Mucosa of descending colon (tissue), 3 donors: ENCODE measurements around the gene FAM234A. TPM values are rescaled to one million over a fixed set of nuclear protein-coding genes. Genes with fewer than 3 reads are reported as not detected.

Experiments used
- ATAC-seq: fragments of 200-7000 bp; cut with Tn5 transposase; one replicate; pipeline ENCODE4 v1.9.1; 2020; ENCODE audit warnings: mild to moderate bottlenecking, moderate library complexity
- DNase-seq, 3 donors: peaks; one replicate each; pipeline ENCODE4 v3.0.0-alpha.2; 2020
- H3K36me3 ChIP-seq: fragments of 200-600 bp; one replicate; pipeline ENCODE4 v1.8.0; 2021; ENCODE audit warnings: low read depth, mild to moderate bottlenecking
- H3K4me1 ChIP-seq: fragments of 200-600 bp; one replicate; pipeline ENCODE4 v1.8.0; 2021; ENCODE audit warnings: low read depth, mild to moderate bottlenecking
- H3K4me3 ChIP-seq: fragments of 200-600 bp; one replicate; pipeline ENCODE4 v1.8.0; 2021; ENCODE audit warnings: mild to moderate bottlenecking
- H3K9me3 ChIP-seq: fragments of 200-600 bp; one replicate; pipeline ENCODE4 v1.8.0; 2021; ENCODE audit warnings: mild to moderate bottlenecking
- intact Hi-C, 2 donors: fragments of 100-400 bp; cut with DNase I in 1 of 2; cut with micrococcal nuclease in 1 of 2; formaldehyde crosslinking; loops; one replicate each; pipeline versions ENCODE4 v1.11.0 to v1.11.1; 2022; cut with DNase I, micrococcal nuclease
- total RNA-seq, 3 donors: library from RNA; stranded (reverse); fragmentation: NEBNext Ultra II Directional in 2 of 3; extraction: Animal tissue kit (Norgen Biotek cat#: 25700) in 2 of 3; gene quantifications; one replicate each; pipeline versions ENCODE4 v1.2.1 to v1.2.4, GENCODE V29; 2021 to 2023
- TF ChIP-seq, protein P1 (sequence below): fragments of 200-600 bp; IDR thresholded peaks from one replicate; pipeline ENCODE4 v1.8.0; 2022; ENCODE audit warnings: antibody characterized with exemption, mild to moderate bottlenecking
- donor health status: DM: no; HTN: no; CAD: no; lungs with moderate emphysema.
- donor health status: DM: no; HTN: no; CAD: no.
- donor health status: DM: no; HTN: yes; CAD: no.

The FAM234A gene
- total RNA-seq, 3 donors from 2014 or later, result 87.1 to 129 (median 99.1) TPM

DNA sequence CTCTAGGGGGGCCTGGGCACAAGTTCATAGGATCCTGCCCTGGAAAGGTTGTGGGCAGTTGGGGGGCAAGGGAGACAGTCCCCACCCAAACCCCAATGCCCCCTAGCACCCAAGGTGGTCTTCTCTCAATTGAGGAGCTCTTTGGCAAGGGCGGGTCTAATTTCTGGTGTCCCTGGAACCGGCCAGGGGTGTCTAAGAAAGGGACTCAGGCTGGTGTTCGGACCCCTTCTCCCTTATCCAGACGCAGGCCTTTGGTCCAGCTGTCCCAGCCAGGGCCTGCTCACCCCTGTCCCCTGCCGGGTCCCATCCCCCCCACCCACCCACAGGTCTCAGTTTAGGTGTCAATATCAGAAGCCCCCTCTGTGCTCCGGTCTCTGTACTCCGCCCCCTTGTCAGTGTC lies 44.9 kb downstream of the FAM234A start:
- Histone ChIP-seq H3K9me3 (no peaks in the 10 kb centered on the region), H3K4me3 (no peak overlapping the region), H3K36me3 (no peaks in the 10 kb centered on the region), H3K4me1 (peaks cover 23% of the 10 kb centered on the region)
- TF ChIP-seq, protein P1, sequence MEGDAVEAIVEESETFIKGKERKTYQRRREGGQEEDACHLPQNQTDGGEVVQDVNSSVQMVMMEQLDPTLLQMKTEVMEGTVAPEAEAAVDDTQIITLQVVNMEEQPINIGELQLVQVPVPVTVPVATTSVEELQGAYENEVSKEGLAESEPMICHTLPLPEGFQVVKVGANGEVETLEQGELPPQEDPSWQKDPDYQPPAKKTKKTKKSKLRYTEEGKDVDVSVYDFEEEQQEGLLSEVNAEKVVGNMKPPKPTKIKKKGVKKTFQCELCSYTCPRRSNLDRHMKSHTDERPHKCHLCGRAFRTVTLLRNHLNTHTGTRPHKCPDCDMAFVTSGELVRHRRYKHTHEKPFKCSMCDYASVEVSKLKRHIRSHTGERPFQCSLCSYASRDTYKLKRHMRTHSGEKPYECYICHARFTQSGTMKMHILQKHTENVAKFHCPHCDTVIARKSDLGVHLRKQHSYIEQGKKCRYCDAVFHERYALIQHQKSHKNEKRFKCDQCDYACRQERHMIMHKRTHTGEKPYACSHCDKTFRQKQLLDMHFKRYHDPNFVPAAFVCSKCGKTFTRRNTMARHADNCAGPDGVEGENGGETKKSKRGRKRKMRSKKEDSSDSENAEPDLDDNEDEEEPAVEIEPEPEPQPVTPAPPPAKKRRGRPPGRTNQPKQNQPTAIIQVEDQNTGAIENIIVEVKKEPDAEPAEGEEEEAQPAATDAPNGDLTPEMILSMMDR, result no peak
- no peak for ATAC-seq
- DNase-seq, result no peak
- intact Hi-C loops, result no loop called here

DNA sequence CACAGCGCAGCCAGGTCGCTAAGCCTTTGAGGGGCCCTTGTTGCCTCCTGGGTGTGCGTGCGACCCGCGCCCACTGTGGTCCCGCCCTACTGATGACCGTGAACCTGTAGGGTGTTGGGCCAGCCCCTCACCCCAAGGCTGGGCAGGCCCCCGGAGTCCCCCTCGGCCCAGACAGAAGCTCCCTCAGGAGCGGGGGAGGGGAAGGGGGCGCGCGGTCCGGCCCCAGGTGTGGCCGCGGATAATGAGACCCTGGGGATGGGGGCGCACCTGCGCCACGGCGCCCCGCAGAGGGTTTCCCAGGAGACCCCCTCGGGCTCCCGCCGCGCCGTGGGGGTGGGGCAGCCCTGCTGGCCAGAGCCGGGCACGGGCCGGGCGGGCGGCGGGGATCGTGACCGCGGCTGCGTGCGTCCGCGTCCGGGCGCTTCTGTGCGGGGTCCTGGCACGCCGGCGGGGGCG lies 45.4 kb downstream of the FAM234A start:
- ATAC-seq, result no peak
- H3K9me3 ChIP-seq, result no peaks in the 10 kb centered on the region
- no peaks in the 10 kb centered on the region for H3K36me3 ChIP-seq
- TF ChIP-seq, protein P1, result no peak
- H3K4me3 ChIP-seq, result no peak overlapping the region
- intact Hi-C loops, result no loop called here
- DNase-seq, result peak in 1 of 3 donors; percentile 44
- H3K4me1 ChIP-seq, result peaks cover 20% of the 10 kb centered on the region

DNA sequence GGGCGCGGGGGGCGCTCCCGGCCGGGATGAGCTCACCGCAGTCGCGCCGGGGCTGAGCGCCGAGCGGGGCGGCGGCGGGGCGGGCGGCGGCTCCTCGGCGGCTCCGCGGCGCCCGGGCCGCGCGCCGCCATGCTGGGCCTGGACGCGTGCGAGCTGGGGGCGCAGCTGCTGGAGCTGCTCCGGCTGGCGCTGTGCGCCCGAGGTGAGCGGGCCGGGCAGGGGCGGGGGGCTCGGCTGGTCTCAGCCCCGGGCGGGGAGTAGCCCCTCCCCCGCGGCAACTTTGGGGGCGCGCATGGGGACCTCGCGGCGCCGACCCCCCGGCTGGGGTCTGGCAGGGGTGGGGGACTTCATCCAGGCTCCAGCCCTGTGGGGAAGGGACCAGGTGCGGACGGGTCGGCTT lies 45.9 kb downstream of the FAM234A start, which contains the start of gene ARHGDIG:
ARHGDIG (plus strand) TSS at position 40 of the 400 bp plus-strand sequence; CDS start at position 130, 90 bp downstream.
- no peak for ATAC-seq
- no peak within 1 kb of the TSS for H3K4me3 ChIP-seq

DNA sequence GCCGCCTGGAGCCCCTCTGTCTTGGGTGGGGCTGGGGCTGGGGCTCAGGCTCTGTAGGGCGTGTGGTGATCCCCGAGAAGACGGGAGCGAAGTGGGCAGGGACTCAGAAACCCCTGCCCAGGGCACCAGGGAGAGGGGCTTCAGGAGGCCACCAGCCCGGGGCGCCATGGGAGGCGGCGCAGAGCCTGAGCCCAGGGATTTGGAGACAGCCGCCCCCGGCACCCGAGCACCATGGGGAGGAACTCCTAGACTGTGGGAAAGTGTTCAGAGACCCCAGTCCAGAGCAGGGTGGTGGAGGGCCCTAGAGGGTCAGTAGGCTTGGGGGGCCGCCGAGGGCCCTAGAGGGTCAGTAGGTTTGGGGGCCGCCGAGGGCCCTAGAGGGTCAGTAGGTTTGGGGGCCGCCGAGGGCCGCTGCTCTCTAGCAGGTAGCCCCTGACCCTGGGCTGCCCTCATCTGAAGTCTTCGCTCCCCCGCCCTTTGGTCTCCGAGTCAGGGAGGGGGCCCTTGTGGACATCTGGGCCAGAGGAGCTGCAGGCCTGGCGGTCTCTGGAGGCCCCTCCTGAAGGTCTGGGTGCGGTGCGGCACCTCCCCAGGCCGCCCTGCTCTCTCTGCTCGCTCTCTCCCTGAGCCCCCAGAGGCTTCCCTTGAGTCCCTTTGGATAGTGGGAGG lies 46.5 kb downstream of the FAM234A start:
- no peaks in the 10 kb centered on the region for H3K36me3 ChIP-seq
- ATAC-seq, result no peak
- intact Hi-C loops, result no loop called here
- H3K9me3 ChIP-seq, result no peaks in the 10 kb centered on the region
- peaks cover 17% of the 10 kb centered on the region for H3K4me1 ChIP-seq
- H3K4me3 ChIP-seq, result no peak overlapping the region
- peak in 1 of 3 donors; percentile 37 for DNase-seq
- TF ChIP-seq, protein P1, result no peak

More for the DNA sequence above, 45.9 kb downstream of the FAM234A start, which contains the start of gene ARHGDIG:
- TF ChIP-seq, protein P1, result no peak
- intact Hi-C loops, result no loop called here
- DNase-seq, result peak in 1 of 3 donors; percentile 38
- Histone ChIP-seq H3K9me3 (no peaks in the 10 kb centered on the region), H3K4me1 (peaks cover 17% of the 10 kb centered on the region), H3K36me3 (no peaks in the 10 kb centered on the region)

DNA sequence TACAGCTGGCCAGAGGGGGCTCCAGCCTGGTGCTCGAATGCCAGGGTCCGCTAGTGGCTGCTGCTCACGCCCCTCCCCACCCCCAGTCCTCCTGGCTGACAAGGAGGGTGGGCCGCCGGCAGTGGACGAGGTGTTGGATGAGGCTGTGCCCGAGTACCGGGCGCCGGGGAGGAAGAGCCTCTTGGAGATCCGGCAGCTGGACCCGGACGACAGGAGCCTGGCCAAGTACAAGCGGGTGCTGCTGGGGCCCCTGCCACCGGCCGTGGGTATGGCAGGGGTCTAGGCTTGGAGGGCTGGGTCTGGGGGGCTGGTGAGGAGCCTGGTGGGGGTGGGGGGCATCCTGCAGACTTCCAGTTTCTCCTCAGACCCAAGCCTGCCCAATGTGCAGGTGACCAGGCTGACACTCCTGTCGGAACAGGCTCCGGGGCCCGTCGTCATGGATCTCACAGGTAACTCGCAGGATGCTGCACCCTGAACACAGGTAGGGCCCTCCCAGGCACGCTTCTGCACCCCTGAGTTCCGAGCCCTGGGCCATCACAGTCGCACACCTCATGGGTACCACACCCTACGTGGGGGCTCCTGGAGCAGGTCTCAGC lies 47.1 kb downstream of the FAM234A start:
- TF ChIP-seq, protein P1, result no peak
- Histone ChIP-seq H3K4me1 (peaks cover 17% of the 10 kb centered on the region), H3K36me3 (no peaks in the 10 kb centered on the region), H3K4me3 (no peak overlapping the region), H3K9me3 (no peaks in the 10 kb centered on the region)
- DNase-seq, result no peak
- intact Hi-C loops, result no loop called here
- peak; percentile 16 for ATAC-seq
